ENCODE data around the gene ASRGL1.

DNA sequence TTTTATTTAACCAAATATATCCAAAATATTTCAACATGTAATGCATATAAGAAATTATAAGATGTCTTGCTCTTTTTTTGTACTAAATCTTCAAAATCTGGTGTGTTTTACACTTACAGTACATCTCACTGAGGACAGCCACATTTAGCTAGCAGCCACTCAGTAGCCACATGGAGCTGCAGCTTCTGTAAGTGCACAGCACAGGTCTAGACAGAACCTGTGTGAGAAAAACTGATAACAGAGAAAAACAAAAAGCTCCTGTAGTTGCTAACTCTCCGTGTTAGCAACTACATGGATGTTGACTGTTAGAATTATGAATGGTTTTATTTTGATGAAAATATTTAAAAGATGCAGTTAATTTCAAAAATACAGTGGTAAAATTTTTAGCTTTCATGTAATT, 22.2 kb downstream of the ASRGL1 start:
- TF ChIP-seq CTCF (IDR thresholded peaks at IDR 0.05), result no peak
- no peak for TF ChIP-seq POLR2AphosphoS5 (IDR thresholded peaks at IDR 0.05)
